ENCODE results near the gene TRPM5.
"Not testable (repeated sequence)": the region's sequence is repeated elsewhere in the genome, so short reads cannot be mapped to it uniquely, and the experiment has no call there.

The TRPM5 gene, protein sequence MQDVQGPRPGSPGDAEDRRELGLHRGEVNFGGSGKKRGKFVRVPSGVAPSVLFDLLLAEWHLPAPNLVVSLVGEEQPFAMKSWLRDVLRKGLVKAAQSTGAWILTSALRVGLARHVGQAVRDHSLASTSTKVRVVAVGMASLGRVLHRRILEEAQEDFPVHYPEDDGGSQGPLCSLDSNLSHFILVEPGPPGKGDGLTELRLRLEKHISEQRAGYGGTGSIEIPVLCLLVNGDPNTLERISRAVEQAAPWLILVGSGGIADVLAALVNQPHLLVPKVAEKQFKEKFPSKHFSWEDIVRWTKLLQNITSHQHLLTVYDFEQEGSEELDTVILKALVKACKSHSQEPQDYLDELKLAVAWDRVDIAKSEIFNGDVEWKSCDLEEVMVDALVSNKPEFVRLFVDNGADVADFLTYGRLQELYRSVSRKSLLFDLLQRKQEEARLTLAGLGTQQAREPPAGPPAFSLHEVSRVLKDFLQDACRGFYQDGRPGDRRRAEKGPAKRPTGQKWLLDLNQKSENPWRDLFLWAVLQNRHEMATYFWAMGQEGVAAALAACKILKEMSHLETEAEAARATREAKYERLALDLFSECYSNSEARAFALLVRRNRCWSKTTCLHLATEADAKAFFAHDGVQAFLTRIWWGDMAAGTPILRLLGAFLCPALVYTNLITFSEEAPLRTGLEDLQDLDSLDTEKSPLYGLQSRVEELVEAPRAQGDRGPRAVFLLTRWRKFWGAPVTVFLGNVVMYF (N-terminal part only)

DNA sequence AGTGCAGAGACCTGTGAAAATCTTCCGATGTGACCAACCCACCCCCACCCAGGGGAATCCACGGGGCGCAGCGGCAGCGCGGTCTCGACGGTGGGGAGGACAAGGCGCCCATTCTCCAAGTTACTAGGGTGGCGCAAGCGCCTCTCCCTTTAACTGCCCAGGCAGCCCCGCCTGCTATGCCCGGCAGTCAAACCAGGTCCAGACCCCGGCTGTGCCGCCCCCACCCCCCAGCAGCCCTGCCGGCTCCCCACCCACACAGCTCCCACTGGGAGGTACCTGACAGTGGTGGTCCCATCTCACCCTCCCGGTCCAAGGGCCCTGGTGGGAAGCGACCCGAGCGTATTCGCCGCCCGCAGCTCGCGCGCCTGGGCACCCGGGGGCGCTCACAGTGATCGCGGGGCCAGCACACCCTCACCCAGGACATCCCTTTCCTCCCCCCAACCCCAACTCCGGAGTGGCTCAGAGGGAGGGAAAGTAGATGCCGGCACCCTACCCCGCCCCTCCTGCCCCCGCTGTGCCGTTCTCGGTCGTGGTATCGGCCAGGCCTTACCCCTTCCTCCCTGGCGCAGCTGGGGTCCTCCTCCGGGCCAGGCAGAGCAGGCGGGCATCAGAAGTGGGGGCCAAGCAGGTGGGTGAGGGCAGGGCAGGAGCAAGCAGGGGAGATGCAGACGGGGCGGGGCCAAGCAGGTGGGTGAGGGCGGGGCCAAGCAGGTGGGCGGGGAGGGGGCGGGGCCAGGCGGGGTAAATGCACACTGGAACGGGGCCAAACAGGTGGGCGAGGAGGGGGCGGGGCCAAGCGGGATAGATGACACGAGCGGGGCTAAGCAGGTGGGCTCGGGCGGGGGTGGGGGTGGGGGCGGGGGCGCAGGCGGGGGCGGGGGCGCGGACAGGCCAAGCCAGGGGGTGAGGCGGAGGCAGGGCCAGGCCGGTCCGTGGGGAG is at the start of gene TRPM5:
TRPM5 (minus strand) TSS at position 634 of the 940 bp plus-strand sequence. CDS start 21,478 bp downstream, outside the sequence.
- peak; percentile 84 for DNase-seq

- DNase-seq: no peak
Observed at GRCh38 chr11:2489083-2489482, 44.8 kb upstream of the TRPM5 start.

- no peak for DNase-seq
Observed at GRCh38 chr11:2488004-2488403, 43.7 kb upstream of the TRPM5 start.

GRCh38 chr11:2484576-2485125 is 40.3 kb upstream of the TRPM5 start:
- DNase-seq: no peak

GRCh38 chr11:2483426-2483825 is 39.1 kb upstream of the TRPM5 start:
- DNase-seq: no peak

GRCh38 chr11:2482745-2483144 is 38.4 kb upstream of the TRPM5 start:
- DNase-seq: no peak

DNA sequence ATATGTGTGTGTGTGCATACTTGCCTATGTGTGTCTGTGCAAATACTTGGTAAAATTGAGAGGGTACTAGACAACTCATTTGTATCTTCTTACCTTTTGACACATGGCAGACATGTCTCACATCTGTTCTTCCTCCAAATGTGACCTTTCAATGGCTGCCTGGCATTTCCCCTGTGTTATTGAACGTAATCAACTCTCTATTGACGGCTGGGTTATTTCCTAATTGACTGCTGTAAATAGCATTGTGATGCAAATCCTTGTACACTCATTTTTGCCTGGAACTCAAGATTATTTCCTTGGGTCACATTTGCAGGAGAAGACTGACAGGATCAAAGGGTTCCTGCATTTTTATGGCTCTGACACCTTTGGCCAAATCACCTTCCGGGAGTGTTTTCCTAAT is 37.9 kb upstream of the TRPM5 start:
- no peak for DNase-seq

DNA sequence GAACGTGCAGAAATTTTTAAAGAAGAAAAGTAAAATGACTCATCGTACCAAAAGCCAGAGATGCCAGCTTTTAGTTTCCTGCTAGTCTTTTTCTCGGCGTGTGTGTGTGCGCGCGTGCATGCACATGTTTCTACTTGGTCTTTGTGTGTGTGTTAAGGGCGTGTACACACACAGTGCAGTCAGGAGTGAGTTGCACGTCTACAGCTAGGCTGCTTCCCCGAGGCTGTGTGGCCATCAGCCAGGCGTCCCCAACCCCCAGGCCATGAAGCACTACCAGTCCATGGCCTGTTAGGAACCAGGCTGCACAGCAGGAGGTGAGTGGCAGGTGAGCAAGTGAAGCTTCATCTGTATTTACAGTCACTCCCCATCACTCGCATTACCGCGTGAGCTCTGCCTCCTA is 36.9 kb upstream of the TRPM5 start:
- no peak for DNase-seq

- DNase-seq: no peak
Observed at GRCh38 chr11:2480874-2481220, 36.5 kb upstream of the TRPM5 start.

GRCh38 chr11:2480067-2480873 is 36.0 kb upstream of the TRPM5 start:
- DNase-seq: not testable (repeated sequence)

GRCh38 chr11:2477936-2478335 is 33.6 kb upstream of the TRPM5 start:
- DNase-seq: no peak

DNA sequence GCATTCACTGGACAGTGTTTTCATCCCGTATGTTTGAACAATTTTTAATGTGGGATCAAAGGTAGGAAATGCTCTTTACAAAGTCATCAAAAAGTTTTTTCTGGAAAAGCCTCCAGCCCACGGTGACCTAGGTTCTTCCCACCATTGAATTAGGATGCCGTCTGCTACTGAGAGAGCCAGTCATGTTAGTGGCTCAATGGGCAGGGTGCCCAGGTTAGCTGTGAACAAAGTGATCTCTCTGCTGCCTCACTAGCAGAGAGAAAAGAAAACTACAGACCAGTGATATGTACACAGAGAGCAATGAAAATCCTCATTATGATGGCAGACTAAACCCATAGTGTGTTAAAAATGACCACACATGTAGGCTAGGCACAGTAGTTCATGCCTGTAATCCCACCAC is 32.9 kb upstream of the TRPM5 start:
- no peak for DNase-seq

DNA sequence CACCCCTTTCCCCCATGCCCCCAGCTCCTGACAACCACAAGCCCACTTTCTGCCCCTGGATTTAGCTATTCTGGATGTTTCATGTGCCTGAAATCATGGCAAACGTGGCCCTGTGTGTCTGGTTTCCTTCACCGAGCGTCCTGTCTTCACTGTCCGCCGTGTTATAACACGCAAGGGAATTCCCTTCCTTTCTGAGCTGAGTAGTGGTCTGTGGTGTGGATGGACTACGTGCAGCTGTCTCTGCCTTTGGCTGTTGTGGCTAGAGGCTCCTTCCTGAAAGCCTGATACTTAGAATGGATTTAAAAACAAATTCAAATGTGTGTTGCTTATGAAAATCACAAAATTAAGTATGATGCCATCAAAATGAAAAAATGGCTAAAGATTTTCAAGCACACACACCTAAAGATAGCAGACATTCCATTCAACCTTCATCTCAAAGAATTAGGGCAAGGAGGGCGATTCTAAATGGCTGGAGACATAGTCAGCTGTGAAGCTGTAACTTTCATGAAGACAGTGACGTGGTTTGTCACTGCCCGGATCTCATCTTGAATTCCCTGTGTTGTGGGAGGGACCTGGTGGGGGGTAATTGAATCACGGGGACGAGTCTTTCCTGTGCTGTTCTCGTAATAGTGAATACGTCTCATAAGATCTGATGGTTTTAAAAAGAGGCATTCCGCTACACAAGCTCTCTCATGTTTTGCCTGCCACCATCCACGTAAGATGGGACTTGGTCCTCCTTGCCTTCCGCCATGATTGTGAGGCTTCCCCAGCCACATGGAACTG is 31.0 kb upstream of the TRPM5 start:
- DNase-seq: no peak

DNA sequence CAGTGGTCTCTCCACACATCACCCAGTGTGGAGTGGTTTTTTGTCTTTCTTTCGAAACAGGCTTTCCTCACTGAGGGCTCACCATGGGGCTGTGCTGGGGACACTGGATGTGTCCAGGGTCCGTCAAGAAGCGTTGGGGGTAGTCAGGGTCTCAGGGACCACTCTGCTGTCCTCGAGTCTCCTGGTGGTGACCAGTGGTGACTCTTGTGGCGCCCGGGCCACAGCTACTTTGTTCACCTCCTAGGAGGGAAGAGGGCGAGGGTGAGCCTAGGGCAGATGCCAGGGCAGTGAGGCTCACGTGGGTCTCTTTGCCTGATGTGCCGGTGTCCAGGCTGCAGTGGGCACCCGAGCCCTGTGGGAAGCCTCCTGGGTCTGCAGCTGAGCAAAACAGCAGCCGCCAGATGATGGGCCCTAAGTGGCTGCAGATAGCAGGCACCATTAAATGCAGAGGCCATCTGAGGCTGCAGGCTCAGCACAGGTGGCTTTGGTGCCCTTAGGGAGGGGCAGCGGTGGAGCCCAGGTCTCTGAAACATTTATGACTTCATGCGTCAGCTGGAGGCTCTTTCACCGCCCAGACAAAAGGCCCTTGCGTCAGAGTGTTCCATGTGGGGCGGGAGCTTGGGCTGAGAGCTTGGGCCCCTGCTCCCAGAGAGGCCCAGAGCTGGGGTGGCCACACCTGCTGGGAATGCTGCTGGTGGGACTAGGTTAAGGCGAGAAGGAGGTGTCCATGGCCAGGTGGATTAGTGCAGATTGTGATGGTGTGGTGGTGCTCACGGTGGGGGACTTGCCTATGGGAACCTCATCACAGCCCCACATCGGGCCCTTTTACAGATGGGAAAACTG is 30.0 kb upstream of the TRPM5 start:
- no peak for DNase-seq

DNA sequence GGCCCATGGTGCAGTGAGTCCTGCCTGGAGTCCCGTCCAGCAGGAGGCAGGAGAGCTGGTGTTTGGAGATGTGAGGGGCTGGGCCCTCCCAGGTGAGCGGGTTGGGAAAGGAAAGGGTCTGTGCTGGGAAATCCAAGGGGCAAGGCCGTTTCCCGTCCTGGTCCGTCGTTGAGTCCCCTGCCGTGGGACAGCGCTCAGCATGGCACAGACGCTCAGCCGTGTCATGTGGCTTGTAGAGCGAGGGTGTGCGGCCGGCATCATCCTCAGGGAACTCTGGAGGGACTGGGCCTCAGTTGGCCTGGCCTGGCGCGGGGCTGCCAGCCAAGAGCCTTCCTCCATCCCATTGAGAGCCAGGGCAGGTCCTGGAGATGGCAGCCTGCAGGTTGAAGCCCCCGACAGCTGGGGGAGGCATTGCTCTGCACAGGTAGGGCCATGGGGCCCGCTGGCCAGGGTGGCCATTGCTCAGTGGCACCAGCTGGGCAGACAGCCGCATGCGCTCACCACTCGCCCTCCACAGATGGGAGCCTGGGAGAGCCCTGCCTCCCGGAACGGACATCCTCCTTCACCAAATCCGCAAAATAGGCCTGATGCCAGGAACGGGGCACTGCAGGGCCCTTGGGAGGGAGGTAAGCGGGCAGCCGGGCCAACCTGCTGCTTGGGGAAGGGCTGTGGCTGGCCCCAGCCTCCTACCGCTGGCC is 29.2 kb upstream of the TRPM5 start:
- no peak for DNase-seq

GRCh38 chr11:2472428-2473186 is 28.3 kb upstream of the TRPM5 start:
- DNase-seq: no peak

- DNase-seq: no peak
Observed at GRCh38 chr11:2471804-2472096, 27.4 kb upstream of the TRPM5 start.

GRCh38 chr11:2471048-2471803 is 26.9 kb upstream of the TRPM5 start:
- no peak for DNase-seq

Measured in 8988T (cell line).